IMR-90 (cell line): ENCODE data around the gene COL20A1. TPM values are rescaled to one million over a fixed set of nuclear protein-coding genes. Genes with fewer than 3 reads are reported as not detected.

Source experiments
- ATAC-seq: fragments of 200-7000 bp; cut with Tn5 transposase; 2 replicates; pipeline ENCODE4 v1.9.1; 2020; ENCODE audit warnings: low read depth, mild to moderate bottlenecking, moderate library complexity
- BruUV-seq: library from RNA; stranded (reverse); fragments of 400-500 nt; replicated peaks from 2 replicates; lab custom pipeline; 2021; lab: Mats Ljungman, UMichigan
- CTCF ChIA-PET: fragments of 300-600 bp; formaldehyde crosslinking; extraction: SDS; loops from one replicate; lab custom pipeline; 2021; ENCODE audit warnings: antibody characterized with exemption; lab: Yijun Ruan, JAX
- POLR2A ChIA-PET: fragments of 300-600 bp; sonication (Branson Sonifier 250); formaldehyde crosslinking; loops from one replicate; lab custom pipeline; 2022; ENCODE audit warnings: antibody characterized with exemption; ENCODE audit not compliant: unreplicated experiment; lab: Charles Lee
- DNase-seq: peaks from one replicate; pipeline ENCODE4 v3.0.0; 2013
- H2AFZ ChIP-seq: replicated peaks from 2 replicates; pipeline ENCODE3; 2013; ENCODE audit warnings: low read length, mild to moderate bottlenecking; ENCODE audit not compliant: poor library complexity
- H2AK5ac ChIP-seq: 2 replicates; pipeline ENCODE4 v1.6.1; 2013; ENCODE audit warnings: low read depth, low read length, inconsistent platforms
- H2AK9ac ChIP-seq: replicated peaks from 2 replicates; pipeline ENCODE3; 2013; ENCODE audit warnings: mild to moderate bottlenecking, low read depth, low read length, moderate library complexity; ENCODE audit not compliant: poor library complexity
- H2BK120ac ChIP-seq: 2 replicates; pipeline ENCODE4 v1.6.1; 2013; ENCODE audit warnings: low read depth, low read length, inconsistent platforms
- H2BK15ac ChIP-seq: 3 replicates; pipeline ENCODE4 v1.6.1; 2013; ENCODE audit warnings: low read depth, low read length, inconsistent platforms
- H2BK20ac ChIP-seq: 2 replicates; pipeline ENCODE4 v1.6.1; 2013; ENCODE audit warnings: low read depth, mild to moderate bottlenecking, inconsistent platforms, low read length, moderate library complexity
- H2BK5ac ChIP-seq: 2 replicates; pipeline ENCODE4 v1.6.1; 2013; ENCODE audit warnings: mild to moderate bottlenecking, low read depth, low read length, inconsistent platforms; ENCODE audit not compliant: poor library complexity, severe bottlenecking
- H3K14ac ChIP-seq: replicated peaks from 2 replicates; pipeline ENCODE4 v1.6.1; 2013; ENCODE audit warnings: low read depth, low read length, inconsistent platforms
- H3K18ac ChIP-seq: 2 replicates; pipeline ENCODE4 v1.6.1; 2013; ENCODE audit warnings: low read depth, low read length, control low read depth
- H3K23ac ChIP-seq: 2 replicates; pipeline ENCODE4 v1.6.1; 2013; ENCODE audit warnings: low read depth, low read length, inconsistent platforms
- H3K27ac ChIP-seq: 2 replicates; pipeline ENCODE4 v1.5.1; 2013; ENCODE audit warnings: mild to moderate bottlenecking, control low read depth, low read length; ENCODE audit not compliant: insufficient read depth
- H3K27me3 ChIP-seq: 2 replicates; pipeline ENCODE4 v1.6.1; 2013; ENCODE audit warnings: low read length; ENCODE audit not compliant: control insufficient read depth, insufficient read depth
- H3K36me3 ChIP-seq: 2 replicates; pipeline ENCODE4 v1.6.1; 2013; ENCODE audit warnings: low read length, mixed read lengths; ENCODE audit not compliant: control insufficient read depth, insufficient read depth
- H3K4ac ChIP-seq: 2 replicates; pipeline ENCODE4 v1.6.1; 2013; ENCODE audit warnings: low read depth, low read length, inconsistent platforms
- H3K4me1 ChIP-seq: 2 replicates; pipeline ENCODE4 v1.6.1; 2013; ENCODE audit warnings: low read length, mixed read lengths; ENCODE audit not compliant: control insufficient read depth, insufficient read depth
- H3K4me2 ChIP-seq: 2 replicates; pipeline ENCODE4 v1.6.1; 2013; ENCODE audit warnings: low read depth, mild to moderate bottlenecking, control low read depth, low read length, moderate library complexity
- H3K4me3 ChIP-seq: 2 replicates; pipeline ENCODE4 v1.5.1; 2013; ENCODE audit warnings: low read depth, mild to moderate bottlenecking, control low read depth, low read length, moderate library complexity; ENCODE audit not compliant: insufficient read depth
- H3K56ac ChIP-seq: 2 replicates; pipeline ENCODE4 v1.6.1; 2013; ENCODE audit warnings: low read length, inconsistent platforms; ENCODE audit not compliant: insufficient read depth; ENCODE audit errors: extremely low read depth
- H3K79me1 ChIP-seq, 2 experiments: 2 replicates each; pipeline ENCODE4 v1.6.1; 2013; ENCODE audit warnings: low read length in 2 of 2, inconsistent platforms in 1 of 2, low read depth in 1 of 2
- H3K9ac ChIP-seq: 2 replicates; pipeline ENCODE4 v1.6.1; 2013; ENCODE audit warnings: low read depth, low read length, control low read depth
- H3K9me1 ChIP-seq: 2 replicates; pipeline ENCODE4 v1.6.1; 2013; ENCODE audit warnings: low read length, inconsistent platforms; ENCODE audit not compliant: insufficient read depth
- H3K9me3 ChIP-seq: 2 replicates; pipeline ENCODE4 v1.6.1; 2013; ENCODE audit warnings: low read length; ENCODE audit not compliant: control insufficient read depth, insufficient read depth
- H4K20me1 ChIP-seq: 2 replicates; pipeline ENCODE4 v1.6.1; 2013; ENCODE audit warnings: low read length, inconsistent platforms; ENCODE audit not compliant: insufficient read depth
- H4K5ac ChIP-seq: 2 replicates; pipeline ENCODE4 v1.6.1; 2013; ENCODE audit warnings: mild to moderate bottlenecking, low read depth, low read length, control low read depth
- H4K8ac ChIP-seq, 2 experiments: 2 replicates each; pipeline ENCODE4 v1.6.1; 2013; ENCODE audit warnings: low read depth in 2 of 2, low read length in 2 of 2, control low read depth in 1 of 2, inconsistent platforms in 1 of 2
- H4K91ac ChIP-seq: 2 replicates; pipeline ENCODE4 v1.6.1; 2013; ENCODE audit warnings: low read depth, low read length, inconsistent platforms; ENCODE audit not compliant: insufficient read depth
- BHLHE40 ChIP-seq: fragments of 150-350 bp; IDR thresholded peaks from 2 replicates; pipeline ENCODE4 v1.6.1; 2016; ENCODE audit warnings: mild to moderate bottlenecking, low read depth, low read length
- CEBPB ChIP-seq: IDR thresholded peaks from 2 replicates; pipeline ENCODE4 v1.6.1; 2012; ENCODE audit warnings: low read depth, low read length, improper control_type of control experiment
- CHD1 ChIP-seq: IDR thresholded peaks from 2 replicates; pipeline ENCODE4 v1.6.1; 2012; ENCODE audit warnings: low read depth, low read length, improper control_type of control experiment
- CTCF ChIP-seq: conservative IDR thresholded peaks from 2 replicates; pipeline ENCODE4 v1.5.1; 2012; ENCODE audit warnings: mild to moderate bottlenecking, low read depth, low read length, improper control_type of control experiment
- ELK1 ChIP-seq: fragments of 150-350 bp; IDR thresholded peaks from 2 replicates; pipeline ENCODE4 v1.6.1; 2016; ENCODE audit warnings: low read depth, mild to moderate bottlenecking, low read length, moderate library complexity, borderline replicate concordance
- FOS ChIP-seq: fragments of 150-350 bp; IDR thresholded peaks from 2 replicates; pipeline ENCODE4 v1.6.1; 2016; ENCODE audit warnings: low read depth, low read length
- MAFK ChIP-seq: IDR thresholded peaks from 2 replicates; pipeline ENCODE4 v1.6.1; 2012; ENCODE audit warnings: low read depth, low read length, improper control_type of control experiment
- MAZ ChIP-seq: IDR thresholded peaks from 2 replicates; pipeline ENCODE4 v1.6.1; 2012; ENCODE audit warnings: low read depth, mild to moderate bottlenecking, low read length, improper control_type of control experiment, moderate library complexity, borderline replicate concordance
- MXI1 ChIP-seq: IDR thresholded peaks from 2 replicates; pipeline ENCODE4 v1.6.1; 2012; ENCODE audit warnings: low read depth, mild to moderate bottlenecking, low read length, moderate library complexity, borderline replicate concordance
- NFE2L2 ChIP-seq: fragments of 150-350 bp; IDR thresholded peaks from 2 replicates; pipeline ENCODE4 v1.6.1; 2016; ENCODE audit warnings: low read depth, mild to moderate bottlenecking, low read length
- POLR2A ChIP-seq: IDR thresholded peaks from 2 replicates; pipeline ENCODE4 v1.6.1; 2012; ENCODE audit warnings: mild to moderate bottlenecking, low read depth, low read length
- RCOR1 ChIP-seq: IDR thresholded peaks from 2 replicates; pipeline ENCODE4 v1.6.1; 2012; ENCODE audit warnings: mild to moderate bottlenecking, low read length, improper control_type of control experiment; ENCODE audit not compliant: insufficient replicate concordance
- SMC3 ChIP-seq: fragments of 150-350 bp; IDR thresholded peaks from 2 replicates; pipeline ENCODE4 v1.6.1; 2016; ENCODE audit warnings: low read depth, mild to moderate bottlenecking, antibody characterized with exemption, low read length, moderate library complexity
- WGBS, 2 experiments: methylation state at CpG; one replicate each; pipeline versions ENCODE4 v1.1.5 to v1.1.7; 2013; ENCODE audit warnings: missing lambda C conversion rate in 2 of 2; ENCODE audit not compliant: insufficient read length in 1 of 2; ENCODE audit errors: extremely low coverage in 2 of 2; 5-methylcytosine and 5-hydroxymethylcytosine counted together
- dilution Hi-C: fragments of 300-500 bp; cut with HindIII; formaldehyde crosslinking; loops from one replicate; pipeline ENCODE4 v1.14.3; 2018; ENCODE audit warnings: low sequenced_read_pairs; ENCODE audit not compliant: unreplicated experiment
- in situ Hi-C: fragments of 300-500 bp; cut with MboI; formaldehyde crosslinking; loops from 3 replicates; pipeline ENCODE4 v1.14.3; 2019; ENCODE audit warnings: low sequenced_read_pairs, inconsistent platforms, mixed read lengths
- intact Hi-C: fragments of 100-400 bp; cut with micrococcal nuclease; formaldehyde crosslinking; loops from 2 replicates; pipeline ENCODE4 v1.10.0; 2022
- polyA plus RNA-seq, 3 experiments: library from polyadenylated mRNA; depleted of rRNA; stranded (reverse); fragments of >200 nt; gene quantifications; 2 replicates each; pipeline ENCODE4 v1.2.3, GENCODE V29; 2012; ENCODE audit warnings: low replicate concordance in 1 of 3
- total RNA-seq: library from RNA; depleted of rRNA; stranded (reverse); fragments of >200 nt; gene quantifications from 2 replicates; pipeline ENCODE4 v1.2.3, GENCODE V29; 2012

Gene COL20A1
- total and polyA plus RNA-seq, 2 of the 4 experiments (the other 2 are of a cell fraction) = not detected

- H3K56ac ChIP-seq = no peak overlapping the region
- no peak overlapping the region for H4K8ac ChIP-seq
- TF ChIP-seq ELK1 (no peak), NFE2L2 (no peak), MXI1 (no peak), RCOR1 (no peak), MAFK (no peak), CTCF (no peak), POLR2A (no peak), BHLHE40 (no peak), FOS (no peak), CEBPB (no peak), CHD1 (no peak), MAZ (no peak), SMC3 (no peak)
- H3K27me3 ChIP-seq = peaks cover 13% of the 10 kb centered on the region; the same call in 1 of the 2 replicates
- BruUV-seq = no TSS peak
- H3K4me2 ChIP-seq = no peak overlapping the region
- no peaks in the 10 kb centered on the region for H3K9me1 ChIP-seq
- intact Hi-C loops (no loop called here), in situ Hi-C loops (no loop called here), dilution Hi-C loops (no loop called here)
- no peak overlapping the region for H3K23ac ChIP-seq
- H3K27ac ChIP-seq = no peak overlapping the region
- no peak for ATAC-seq
- POLR2A ChIA-PET = no interaction called here
- DNase-seq = no peak
- peaks cover 9% of the 10 kb centered on the region; the same call in 1 of the 2 replicates for H3K4me1 ChIP-seq
- no peak overlapping the region for H3K4ac ChIP-seq
- WGBS, 2 experiments = 71% methylated on average over 3 of the region's 15 CpGs; no CpG with 5 or more reads in 1 of the 2 experiments
- no peak overlapping the region for H2BK120ac ChIP-seq
- H4K5ac ChIP-seq = no peak overlapping the region
- H4K20me1 ChIP-seq = no peaks in the 10 kb centered on the region
- H2AFZ ChIP-seq = no peak overlapping the region
- H3K4me3 ChIP-seq = no peak overlapping the region
- H2AK9ac ChIP-seq = no peak overlapping the region
- H3K9ac ChIP-seq = no peak overlapping the region
- no peak overlapping the region for H2BK15ac ChIP-seq
- H4K91ac ChIP-seq = no peak overlapping the region
- no peak overlapping the region for H3K18ac ChIP-seq
- no peak overlapping the region for H2BK5ac ChIP-seq
- H3K79me1 ChIP-seq = no peaks in the 10 kb centered on the region
- H2BK20ac ChIP-seq = no peak overlapping the region
- CTCF ChIA-PET = no interaction called here
- no peak overlapping the region; the same call in 1 of the 2 replicates for H2AK5ac ChIP-seq
- no peaks in the 10 kb centered on the region for H3K36me3 ChIP-seq
- H3K14ac ChIP-seq = no peak overlapping the region
- H3K9me3 ChIP-seq = no peaks in the 10 kb centered on the region
Measured at GRCh38 chr20:63315240-63315689, 22.3 kb downstream of the COL20A1 start.
